Measurements from ENCODE around the gene PSMA5.

Gene PSMA5

DNA sequence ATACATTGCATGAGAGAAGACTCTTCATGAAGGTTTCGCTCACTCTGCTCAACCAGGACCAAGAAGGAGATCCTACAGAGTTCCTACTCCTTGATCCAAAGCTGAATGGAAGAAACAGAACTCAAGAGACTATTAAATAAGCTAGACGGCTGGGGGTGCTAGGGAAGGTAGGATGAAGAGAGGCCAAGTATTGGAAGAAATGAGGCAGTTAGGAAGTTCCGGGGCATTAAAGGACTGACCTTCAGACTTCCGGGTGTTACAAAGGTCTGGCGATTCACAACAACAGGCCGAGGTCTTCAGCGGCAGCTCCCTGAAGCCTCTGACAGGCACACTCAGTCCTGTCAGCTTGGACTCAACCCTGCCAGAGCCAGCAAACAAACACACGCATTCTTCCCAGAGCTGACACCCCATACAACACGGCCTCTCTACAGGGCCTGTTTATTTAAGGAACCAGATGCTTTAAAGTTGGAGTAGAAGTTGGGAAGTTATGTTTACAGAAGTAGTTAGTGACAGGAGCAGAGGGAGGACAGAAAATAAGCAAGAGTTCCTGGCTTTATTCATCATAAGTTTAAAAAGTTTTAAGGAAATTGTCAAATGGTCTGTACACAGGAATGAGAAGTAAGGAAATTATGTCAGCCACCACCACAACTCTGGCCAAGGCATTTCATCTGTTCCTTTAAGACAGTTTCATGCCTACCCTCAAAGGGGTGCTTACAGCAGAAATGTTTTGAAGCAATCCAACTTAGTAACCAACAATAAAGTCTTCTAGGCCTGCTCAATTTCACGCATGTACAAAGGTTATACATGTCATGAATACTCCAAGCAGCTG lies 33.2 kb downstream of the PSMA5 start:
- Histone ChIP-seq H3K27ac (ENCODE audit: low read length, poor library complexity, severe bottlenecking) (peak overlapping the region; percentile 69), H3K79me1 (replicated peaks; ENCODE audit: low read length, poor library complexity, severe bottlenecking) (peaks cover 12% of the 10 kb centered on the region), H4K8ac (ENCODE audit: low read length) (peak overlapping the region; percentile 71), H2BK5ac (ENCODE audit: low read depth, low read length, poor library complexity, severe bottlenecking) (no peak overlapping the region), H2AFZ (ENCODE audit: low read depth, low read length) (no peak overlapping the region), H3K27me3 (ENCODE audit: control insufficient read depth in 1 of 2, insufficient read depth in 1 of 2, low read length in 2 of 2) (no peaks in the 10 kb centered on the region), H3K4me3 (ENCODE audit: insufficient read depth in 1 of 2, low read depth in 1 of 2, low read length in 2 of 2) (peak overlapping the region in 1 of 2 experiments; percentile 65), H3K14ac (ENCODE audit: low read length in 2 of 2) (no peak overlapping the region), H2BK15ac (ENCODE audit: low read depth, poor library complexity, severe bottlenecking) (no peak overlapping the region), H3K18ac (ENCODE audit: low read depth in 1 of 2, low read length in 2 of 2) (peak overlapping the region; percentile 5 to 57), H3K9ac (ENCODE audit: low read length) (peak overlapping the region; percentile 86), H3K4me2 (ENCODE audit: low read length, poor library complexity, severe bottlenecking) (peak overlapping the region; percentile 26), H3K4me1 (ENCODE audit: control insufficient read depth, insufficient read depth, low read depth, low read length) (peaks cover 7% of the 10 kb centered on the region), H3K4ac (ENCODE audit: low read depth in 1 of 2, low read length in 2 of 2) (peak overlapping the region in 1 of 2 experiments; percentile 7), H2AK5ac (ENCODE audit: low read length, severe bottlenecking) (no peak overlapping the region), H3K36me3 (ENCODE audit: control insufficient read depth in 1 of 2, insufficient read depth in 2 of 2, low read depth in 1 of 2, low read length in 2 of 2) (no peaks in the 10 kb centered on the region), H4K91ac (ENCODE audit: low read length) (no peak overlapping the region), H2BK12ac (ENCODE audit: low read length in 2 of 2) (no peak overlapping the region), H2BK120ac (ENCODE audit: low read depth, low read length) (no peak overlapping the region), H3K9me3 (ENCODE audit: control insufficient read depth, low read length) (no peaks in the 10 kb centered on the region), H3K23ac (ENCODE audit: low read length in 2 of 2) (no peak overlapping the region)
- peak; percentile 87 for DNase-seq
- WGBS, result 0% methylated on average over 7 of the region's 10 CpGs

GRCh38 chr1:109392037-109392787 lies 34.0 kb downstream of the PSMA5 start:
- Histone ChIP-seq H3K36me3 (ENCODE audit: control insufficient read depth in 1 of 2, insufficient read depth in 2 of 2, low read depth in 1 of 2, low read length in 2 of 2) (no peaks in the 10 kb centered on the region), H3K4me1 (ENCODE audit: control insufficient read depth, insufficient read depth, low read depth, low read length) (peaks cover 7% of the 10 kb centered on the region), H4K91ac (ENCODE audit: low read length) (peak overlapping the region; percentile 94), H3K27ac (ENCODE audit: low read length, poor library complexity, severe bottlenecking) (peak overlapping the region; percentile 69), H3K4ac (ENCODE audit: low read depth in 1 of 2, low read length in 2 of 2) (no peak overlapping the region), H2BK12ac (ENCODE audit: low read length in 2 of 2) (peak overlapping the region in 1 of 2 experiments; percentile 59), H2AFZ (ENCODE audit: low read depth, low read length) (no peak overlapping the region), H3K4me3 (ENCODE audit: insufficient read depth in 1 of 2, low read depth in 1 of 2, low read length in 2 of 2) (peak overlapping the region in 1 of 2 experiments; percentile 65), H2AK5ac (ENCODE audit: low read length, severe bottlenecking) (no peak overlapping the region), H4K8ac (ENCODE audit: low read length) (peak overlapping the region; percentile 92), H3K14ac (ENCODE audit: low read length in 2 of 2) (no peak overlapping the region), H2BK5ac (ENCODE audit: low read depth, low read length, poor library complexity, severe bottlenecking) (no peak overlapping the region), H3K23ac (ENCODE audit: low read length in 2 of 2) (no peak overlapping the region), H3K27me3 (ENCODE audit: control insufficient read depth in 1 of 2, insufficient read depth in 1 of 2, low read length in 2 of 2) (no peaks in the 10 kb centered on the region), H3K9ac (ENCODE audit: low read length) (peak overlapping the region; percentile 86), H3K4me2 (ENCODE audit: low read length, poor library complexity, severe bottlenecking) (no peak overlapping the region), H3K9me3 (ENCODE audit: control insufficient read depth, low read length) (no peaks in the 10 kb centered on the region), H3K18ac (ENCODE audit: low read depth in 1 of 2, low read length in 2 of 2) (peak overlapping the region in 1 of 2 experiments; percentile 45), H2BK15ac (ENCODE audit: low read depth, poor library complexity, severe bottlenecking) (no peak overlapping the region), H3K79me1 (replicated peaks; ENCODE audit: low read length, poor library complexity, severe bottlenecking) (peaks cover 14% of the 10 kb centered on the region), H2BK120ac (ENCODE audit: low read depth, low read length) (no peak overlapping the region)
- DNase-seq, result no peak
- WGBS, result 71% methylated on average over 4 of the region's 4 CpGs

DNA sequence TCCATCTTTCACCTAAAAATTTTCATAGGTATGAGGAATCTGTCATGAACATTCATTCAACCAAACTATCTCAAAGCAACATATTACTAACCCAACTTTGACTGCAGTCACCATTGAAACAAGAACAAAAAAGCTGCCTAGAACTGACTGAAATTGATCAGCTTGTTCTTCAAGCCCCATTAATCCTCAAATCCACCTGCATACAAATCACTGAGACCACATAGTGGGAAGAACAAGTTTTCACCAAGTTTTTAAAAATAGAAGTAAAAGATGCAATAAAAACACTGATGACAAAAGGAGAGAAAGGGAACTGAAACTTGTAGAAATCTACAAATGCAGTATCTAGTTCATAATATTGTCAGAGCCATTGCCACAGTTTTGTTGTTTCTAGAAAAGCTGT lies 34.6 kb downstream of the PSMA5 start:
- Histone ChIP-seq H3K9ac (ENCODE audit: low read length) (peak overlapping the region; percentile 86), H3K14ac (ENCODE audit: low read length in 2 of 2) (no peak overlapping the region), H2BK15ac (ENCODE audit: low read depth, poor library complexity, severe bottlenecking) (no peak overlapping the region), H2BK5ac (ENCODE audit: low read depth, low read length, poor library complexity, severe bottlenecking) (no peak overlapping the region), H4K8ac (ENCODE audit: low read length) (no peak overlapping the region), H3K23ac (ENCODE audit: low read length in 2 of 2) (no peak overlapping the region), H3K27ac (ENCODE audit: low read length, poor library complexity, severe bottlenecking) (peak overlapping the region; percentile 33), H3K4ac (ENCODE audit: low read depth in 1 of 2, low read length in 2 of 2) (no peak overlapping the region), H3K18ac (ENCODE audit: low read depth in 1 of 2, low read length in 2 of 2) (no peak overlapping the region), H4K91ac (ENCODE audit: low read length) (no peak overlapping the region), H2AK5ac (ENCODE audit: low read length, severe bottlenecking) (no peak overlapping the region), H3K4me2 (ENCODE audit: low read length, poor library complexity, severe bottlenecking) (no peak overlapping the region), H3K79me1 (replicated peaks; ENCODE audit: low read length, poor library complexity, severe bottlenecking) (peaks cover 12% of the 10 kb centered on the region), H3K4me3 (ENCODE audit: insufficient read depth in 1 of 2, low read depth in 1 of 2, low read length in 2 of 2) (peak overlapping the region in 1 of 2 experiments; percentile 65), H3K36me3 (ENCODE audit: control insufficient read depth in 1 of 2, insufficient read depth in 2 of 2, low read depth in 1 of 2, low read length in 2 of 2) (no peaks in the 10 kb centered on the region), H2AFZ (ENCODE audit: low read depth, low read length) (no peak overlapping the region), H2BK120ac (ENCODE audit: low read depth, low read length) (no peak overlapping the region), H3K4me1 (ENCODE audit: control insufficient read depth, insufficient read depth, low read depth, low read length) (peaks cover 7% of the 10 kb centered on the region), H3K9me3 (ENCODE audit: control insufficient read depth, low read length) (no peaks in the 10 kb centered on the region), H2BK12ac (ENCODE audit: low read length in 2 of 2) (no peak overlapping the region), H3K27me3 (ENCODE audit: control insufficient read depth in 1 of 2, insufficient read depth in 1 of 2, low read length in 2 of 2) (no peaks in the 10 kb centered on the region)
- no peak for DNase-seq

- Histone ChIP-seq H2BK5ac (ENCODE audit: low read depth, low read length, poor library complexity, severe bottlenecking) (no peak overlapping the region), H3K9ac (ENCODE audit: low read length) (peak overlapping the region; percentile 86), H2BK120ac (ENCODE audit: low read depth, low read length) (no peak overlapping the region), H3K36me3 (ENCODE audit: control insufficient read depth in 1 of 2, insufficient read depth in 2 of 2, low read depth in 1 of 2, low read length in 2 of 2) (no peaks in the 10 kb centered on the region), H3K9me3 (ENCODE audit: control insufficient read depth, low read length) (no peaks in the 10 kb centered on the region), H3K18ac (ENCODE audit: low read depth in 1 of 2, low read length in 2 of 2) (no peak overlapping the region), H3K27me3 (ENCODE audit: control insufficient read depth in 1 of 2, insufficient read depth in 1 of 2, low read length in 2 of 2) (no peaks in the 10 kb centered on the region), H3K4me1 (ENCODE audit: control insufficient read depth, insufficient read depth, low read depth, low read length) (peaks cover 4% of the 10 kb centered on the region), H2AK5ac (ENCODE audit: low read length, severe bottlenecking) (no peak overlapping the region), H2BK12ac (ENCODE audit: low read length in 2 of 2) (no peak overlapping the region), H3K4me3 (ENCODE audit: insufficient read depth in 1 of 2, low read depth in 1 of 2, low read length in 2 of 2) (peak overlapping the region in 1 of 2 experiments; percentile 65), H2AFZ (ENCODE audit: low read depth, low read length) (no peak overlapping the region), H4K91ac (ENCODE audit: low read length) (no peak overlapping the region), H3K4me2 (ENCODE audit: low read length, poor library complexity, severe bottlenecking) (no peak overlapping the region), H3K14ac (ENCODE audit: low read length in 2 of 2) (no peak overlapping the region), H3K4ac (ENCODE audit: low read depth in 1 of 2, low read length in 2 of 2) (no peak overlapping the region), H4K8ac (ENCODE audit: low read length) (no peak overlapping the region), H2BK15ac (ENCODE audit: low read depth, poor library complexity, severe bottlenecking) (no peak overlapping the region), H3K27ac (ENCODE audit: low read length, poor library complexity, severe bottlenecking) (peak overlapping the region; percentile 33), H3K23ac (ENCODE audit: low read length in 2 of 2) (no peak overlapping the region), H3K79me1 (replicated peaks; ENCODE audit: low read length, poor library complexity, severe bottlenecking) (peaks cover 12% of the 10 kb centered on the region)
- WGBS, result no CpG with 5 or more reads among the region's 3 CpGs
- peak; percentile 29 for DNase-seq
These were observed 35.1 kb downstream of the PSMA5 start for GRCh38 chr1:109391157-109391556.

Measured in mesenchymal stem cell (in vitro differentiated cells and primary cell).